ENCODE data around the gene ZNF776.

Gene ZNF776

DNA sequence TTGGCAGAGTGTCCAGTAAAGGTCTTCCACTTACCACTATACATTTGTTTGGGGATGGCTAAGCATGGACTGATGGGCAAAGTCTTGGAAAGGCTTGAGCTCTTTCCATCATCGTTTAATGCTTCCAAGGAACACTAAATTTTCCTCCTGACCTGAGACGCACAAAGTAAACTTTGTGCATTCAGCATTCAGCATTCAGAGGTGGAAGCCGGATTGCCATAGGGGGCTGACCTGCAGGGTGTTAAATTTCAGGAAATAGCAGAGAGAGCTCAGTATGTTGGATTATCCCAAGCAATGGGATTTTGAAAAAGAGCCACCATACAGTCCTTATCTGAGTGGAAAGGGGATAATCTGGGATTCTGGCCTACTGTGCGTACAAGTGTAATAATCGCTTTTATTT, 54.1 kb downstream of the ZNF776 start:
- TF ChIP-seq, protein P1, sequence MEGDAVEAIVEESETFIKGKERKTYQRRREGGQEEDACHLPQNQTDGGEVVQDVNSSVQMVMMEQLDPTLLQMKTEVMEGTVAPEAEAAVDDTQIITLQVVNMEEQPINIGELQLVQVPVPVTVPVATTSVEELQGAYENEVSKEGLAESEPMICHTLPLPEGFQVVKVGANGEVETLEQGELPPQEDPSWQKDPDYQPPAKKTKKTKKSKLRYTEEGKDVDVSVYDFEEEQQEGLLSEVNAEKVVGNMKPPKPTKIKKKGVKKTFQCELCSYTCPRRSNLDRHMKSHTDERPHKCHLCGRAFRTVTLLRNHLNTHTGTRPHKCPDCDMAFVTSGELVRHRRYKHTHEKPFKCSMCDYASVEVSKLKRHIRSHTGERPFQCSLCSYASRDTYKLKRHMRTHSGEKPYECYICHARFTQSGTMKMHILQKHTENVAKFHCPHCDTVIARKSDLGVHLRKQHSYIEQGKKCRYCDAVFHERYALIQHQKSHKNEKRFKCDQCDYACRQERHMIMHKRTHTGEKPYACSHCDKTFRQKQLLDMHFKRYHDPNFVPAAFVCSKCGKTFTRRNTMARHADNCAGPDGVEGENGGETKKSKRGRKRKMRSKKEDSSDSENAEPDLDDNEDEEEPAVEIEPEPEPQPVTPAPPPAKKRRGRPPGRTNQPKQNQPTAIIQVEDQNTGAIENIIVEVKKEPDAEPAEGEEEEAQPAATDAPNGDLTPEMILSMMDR (IDR thresholded peaks at IDR 0.05) = no peak
- Histone ChIP-seq H3K9me3 (no peaks in the 10 kb centered on the region), H3K27ac (peak overlapping the region; percentile 97), H3K4me3 (ENCODE audit: low read depth in 1 of 2, low read length in 1 of 2) (no peak overlapping the region), H3K27me3 (no peaks in the 10 kb centered on the region), H3K36me3 (peaks cover 7% of the 10 kb centered on the region), H3K4me1 (ENCODE audit: control insufficient read depth in 1 of 2, insufficient read depth in 1 of 2, low read depth in 1 of 2, low read length in 1 of 2) (peaks cover 86 to 89% of the 10 kb centered on the region in 2 experiments)

DNA sequence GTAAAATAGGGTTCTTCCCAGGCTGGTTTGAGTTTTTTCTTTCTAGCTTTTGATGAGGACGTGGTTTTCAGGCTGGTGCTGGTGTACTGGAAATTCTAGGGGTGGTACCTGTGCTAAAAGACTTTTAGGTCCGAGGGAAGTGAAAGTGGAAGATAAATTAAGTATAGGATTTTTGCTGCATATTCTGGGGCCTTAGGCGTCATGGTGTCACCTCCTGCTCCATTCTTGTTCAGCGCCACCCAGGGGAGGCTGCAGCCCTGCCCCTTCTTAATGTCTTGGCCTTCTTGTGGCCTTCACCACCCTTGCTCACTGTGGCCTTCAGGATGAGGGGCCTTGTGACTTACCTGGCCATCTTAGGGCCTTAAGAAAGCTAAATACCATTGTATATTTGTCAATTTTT, 55.7 kb downstream of the ZNF776 start:
- H3K9me3 ChIP-seq = no peaks in the 10 kb centered on the region
- peak overlapping the region; percentile 97 for H3K27ac ChIP-seq
- peaks cover 88 to 90% of the 10 kb centered on the region in 2 experiments for H3K4me1 ChIP-seq (ENCODE audit: control insufficient read depth in 1 of 2, insufficient read depth in 1 of 2, low read depth in 1 of 2, low read length in 1 of 2)
- TF ChIP-seq, protein P1 (IDR thresholded peaks at IDR 0.05) = no peak
- no peak overlapping the region for H3K4me3 ChIP-seq (ENCODE audit: low read depth in 1 of 2, low read length in 1 of 2)
- peaks cover 2% of the 10 kb centered on the region for H3K36me3 ChIP-seq
- H3K27me3 ChIP-seq = no peaks in the 10 kb centered on the region

DNA sequence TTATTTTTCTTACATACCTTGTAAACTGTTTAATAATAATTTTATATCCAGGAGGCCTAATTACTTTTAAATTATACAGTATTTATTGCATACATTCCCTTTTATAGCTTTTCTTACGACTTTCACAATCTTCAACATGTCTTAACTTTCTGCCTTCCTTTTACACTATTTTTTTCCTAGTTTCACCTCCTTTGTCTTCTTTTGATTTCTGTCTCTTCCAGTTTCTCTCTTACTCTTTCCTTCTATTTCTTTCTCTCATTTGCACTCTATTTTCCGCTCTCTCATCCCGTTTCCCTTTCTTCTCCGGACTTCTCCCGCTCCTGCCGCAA, 56.6 kb downstream of the ZNF776 start:
- Histone ChIP-seq H3K4me1 (ENCODE audit: control insufficient read depth in 1 of 2, insufficient read depth in 1 of 2, low read depth in 1 of 2, low read length in 1 of 2) (peaks cover 82 to 86% of the 10 kb centered on the region in 2 experiments), H3K36me3 (peaks cover 12% of the 10 kb centered on the region), H3K27ac (peak overlapping the region; percentile 89), H3K27me3 (no peaks in the 10 kb centered on the region), H3K9me3 (no peaks in the 10 kb centered on the region), H3K4me3 (ENCODE audit: low read depth in 1 of 2, low read length in 1 of 2) (peak overlapping the region; percentile 65 to 70)
- TF ChIP-seq, protein P1 (IDR thresholded peaks at IDR 0.05) = no peak

DNA sequence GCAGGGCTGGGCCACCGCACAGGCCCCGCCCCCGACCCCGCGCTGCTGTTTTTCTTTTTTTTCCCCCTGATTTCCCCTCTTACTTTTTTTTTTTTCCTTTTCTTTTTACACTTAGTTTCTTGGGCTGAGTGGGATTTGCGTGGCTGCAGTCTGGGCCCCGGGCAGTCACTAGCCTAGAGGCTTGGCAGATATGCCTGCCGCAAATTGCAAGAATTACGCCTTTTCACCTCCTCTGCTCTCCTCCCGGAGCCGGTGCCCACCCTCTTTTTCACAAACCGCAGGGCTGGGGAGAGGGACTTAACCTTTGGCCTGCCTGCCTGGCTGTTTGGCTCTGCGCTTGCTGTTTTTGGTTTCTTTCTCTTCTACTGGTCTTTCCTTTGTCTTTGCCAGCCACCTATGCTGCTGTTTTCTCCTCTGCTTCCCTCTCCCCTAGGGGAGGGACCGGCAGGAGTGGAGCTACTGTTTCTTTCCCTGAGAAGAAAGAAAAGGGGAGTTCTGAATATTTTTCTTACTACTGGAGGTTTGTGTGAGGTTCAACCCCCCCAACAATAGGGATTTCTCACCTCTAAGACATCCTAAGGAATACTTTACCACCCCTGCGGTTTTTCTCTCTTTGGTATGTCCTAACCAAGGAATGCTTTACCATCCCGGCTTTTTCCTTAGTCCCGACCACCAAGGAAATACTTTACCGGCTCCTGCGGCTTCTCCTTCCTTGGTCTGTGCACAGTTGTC, 57.1 kb downstream of the ZNF776 start:
- TF ChIP-seq, protein P1 (IDR thresholded peaks at IDR 0.05) = no peak
- Histone ChIP-seq H3K9me3 (no peaks in the 10 kb centered on the region), H3K4me1 (ENCODE audit: control insufficient read depth in 1 of 2, insufficient read depth in 1 of 2, low read depth in 1 of 2, low read length in 1 of 2) (peaks cover 77 to 81% of the 10 kb centered on the region in 2 experiments), H3K27me3 (no peaks in the 10 kb centered on the region), H3K4me3 (ENCODE audit: low read depth in 1 of 2, low read length in 1 of 2) (peak overlapping the region; percentile 65 to 70), H3K27ac (peak overlapping the region; percentile 89), H3K36me3 (peaks cover 16% of the 10 kb centered on the region)

DNA sequence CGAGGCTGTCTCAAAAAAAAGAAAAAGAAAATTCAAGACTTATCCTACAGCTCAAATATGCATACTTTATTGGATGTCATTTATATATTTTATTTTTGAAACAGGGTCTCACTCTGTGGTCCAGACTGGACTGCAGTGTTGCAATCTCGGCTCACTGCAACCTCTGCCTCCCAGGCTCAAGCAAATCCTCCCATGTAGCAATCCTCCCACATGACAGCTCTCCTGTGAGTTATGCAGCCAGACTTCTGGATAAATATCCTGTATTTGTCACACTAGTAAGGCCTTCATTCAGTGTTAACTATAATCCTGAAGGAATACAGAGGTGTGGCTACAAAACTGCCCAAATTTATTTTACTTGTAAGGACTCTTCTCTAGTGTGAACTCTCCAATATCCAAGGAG, 60.9 kb downstream of the ZNF776 start:
- H3K9me3 ChIP-seq = no peaks in the 10 kb centered on the region
- TF ChIP-seq, protein P1 (IDR thresholded peaks at IDR 0.05) = no peak
- peaks cover 53 to 63% of the 10 kb centered on the region in 2 experiments for H3K4me1 ChIP-seq (ENCODE audit: control insufficient read depth in 1 of 2, insufficient read depth in 1 of 2, low read depth in 1 of 2, low read length in 1 of 2)
- peak overlapping the region; percentile 46 for H3K27ac ChIP-seq
- no peaks in the 10 kb centered on the region for H3K27me3 ChIP-seq
- H3K36me3 ChIP-seq = peaks cover 40% of the 10 kb centered on the region
- no peak overlapping the region for H3K4me3 ChIP-seq (ENCODE audit: low read depth in 1 of 2, low read length in 1 of 2)
